IPS DF 6.9 (cell line): ENCODE measurements around the gene SMARCE1.

Source experiments
- DNase-seq: peaks from one replicate; pipeline ENCODE4 v3.0.0-alpha.2; 2013; ENCODE audit warnings: low read depth, low spot score
- H3K27ac ChIP-seq: one replicate; pipeline ENCODE4 v1.5.1; 2013; ENCODE audit warnings: low read length, control low read depth
- H3K27me3 ChIP-seq: 2 replicates; pipeline ENCODE4 v1.6.1; 2013; ENCODE audit warnings: mild to moderate bottlenecking, low read length; ENCODE audit not compliant: control insufficient read depth, insufficient read depth
- H3K36me3 ChIP-seq: 2 replicates; pipeline ENCODE4 v1.6.1; 2013; ENCODE audit warnings: low read length; ENCODE audit not compliant: control insufficient read depth, insufficient read depth
- H3K4me1 ChIP-seq: 2 replicates; pipeline ENCODE4 v1.6.1; 2013; ENCODE audit warnings: low read length; ENCODE audit not compliant: control insufficient read depth, insufficient read depth
- H3K4me3 ChIP-seq: 2 replicates; pipeline ENCODE4 v1.5.1; 2013; ENCODE audit warnings: mild to moderate bottlenecking, low read length
- H3K9me3 ChIP-seq: 2 replicates; pipeline ENCODE4 v1.6.1; 2013; ENCODE audit warnings: low read length, inconsistent platforms; ENCODE audit not compliant: control insufficient read depth, insufficient read depth
- WGBS: extraction: QIAGEN DNeasy Blood & Tissue Kit; methylation state at CpG from one replicate; pipeline ENCODE4 v1.1.7; 2013; ENCODE audit warnings: mixed read lengths, missing lambda C conversion rate; ENCODE audit not compliant: insufficient read length, insufficient coverage; 5-methylcytosine and 5-hydroxymethylcytosine counted together

Gene SMARCE1

DNA sequence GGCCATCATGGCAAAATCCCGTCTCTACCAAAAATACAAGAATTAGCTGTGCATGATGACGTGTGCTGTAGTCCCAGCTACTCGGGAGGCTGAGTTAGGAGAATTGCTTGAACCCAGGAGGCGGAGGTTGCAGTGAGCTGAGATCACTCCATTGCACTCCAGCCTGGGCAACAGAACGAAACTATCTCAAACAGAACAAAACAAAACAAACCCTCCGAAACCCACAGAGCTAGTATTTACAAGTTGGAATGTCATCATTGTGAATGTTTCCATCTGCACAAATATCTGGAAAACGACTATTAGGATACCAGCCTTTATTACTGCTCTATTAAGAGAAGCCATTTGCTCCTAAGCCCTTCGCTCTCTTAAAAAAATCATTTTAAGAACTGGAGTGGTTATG lies 26.0 kb downstream of the SMARCE1 start:
- Histone ChIP-seq H3K27ac (no peak overlapping the region), H3K27me3 (no peaks in the 10 kb centered on the region), H3K4me1 (no peaks in the 10 kb centered on the region), H3K4me3 (no peak overlapping the region), H3K9me3 (no peaks in the 10 kb centered on the region), H3K36me3 (no peaks in the 10 kb centered on the region)
- no CpG with 5 or more reads among the region's 8 CpGs for WGBS
- DNase-seq, result no peak

DNA sequence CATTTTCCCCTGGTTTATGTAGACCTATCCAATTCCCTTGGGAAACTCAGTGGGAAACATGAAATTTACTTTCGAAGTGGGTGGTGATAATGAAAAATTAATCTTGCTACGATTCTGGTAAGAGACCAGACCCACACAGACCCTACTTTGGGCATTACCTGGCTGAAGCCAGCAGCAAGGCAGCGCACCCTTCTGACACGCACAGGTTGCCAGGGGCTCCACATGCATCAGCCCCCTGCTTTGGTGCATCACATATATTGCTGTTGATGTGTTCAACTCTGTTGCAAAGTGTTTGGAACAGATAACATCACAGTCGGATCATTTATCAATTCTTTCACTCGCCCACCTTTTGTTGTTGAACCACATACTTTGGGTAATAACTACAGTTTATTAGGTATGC lies 26.6 kb downstream of the SMARCE1 start:
- no CpG with 5 or more reads among the region's 6 CpGs for WGBS

DNA sequence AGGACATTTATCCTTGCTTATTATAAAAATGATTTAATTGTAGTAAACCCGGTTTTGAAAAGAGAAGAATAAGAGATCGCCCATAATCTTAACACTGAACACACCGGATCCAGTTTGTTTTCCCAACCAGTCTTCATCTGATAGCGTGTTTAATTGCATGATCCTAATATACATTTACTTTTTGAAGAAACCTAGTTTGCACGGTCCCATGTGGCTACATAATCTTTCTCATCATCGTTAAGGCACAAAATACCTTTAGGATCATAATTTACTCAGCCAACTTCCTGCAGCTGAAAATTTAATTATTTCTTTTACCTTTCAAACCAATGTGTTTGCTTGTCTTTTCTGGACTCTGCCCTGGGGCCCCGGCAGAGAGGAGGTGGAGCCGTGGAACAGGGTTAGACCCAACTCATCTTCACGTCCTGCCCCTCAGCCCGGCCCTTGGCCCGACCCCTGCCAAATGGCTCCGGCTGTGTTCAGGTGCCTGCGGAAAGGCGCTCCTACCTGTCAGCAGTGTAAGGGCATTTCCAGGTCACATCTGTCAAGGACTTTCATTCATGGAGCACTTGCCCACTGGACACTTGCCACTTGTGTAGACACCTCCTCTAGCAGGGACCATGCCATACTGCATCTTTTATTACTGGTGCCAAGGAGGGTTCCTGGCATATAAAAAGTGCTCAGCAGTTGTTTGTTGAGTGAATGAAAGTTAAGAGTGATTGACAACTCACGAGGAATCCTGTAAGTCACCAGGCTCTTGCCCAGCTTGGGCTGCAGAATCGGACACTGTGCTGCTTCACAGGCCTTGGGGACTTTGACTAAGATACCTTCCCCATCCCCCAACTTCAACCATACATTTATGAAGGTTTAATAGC lies 28.6 kb downstream of the SMARCE1 start:
- H3K4me3 ChIP-seq, result no peak overlapping the region
- no peaks in the 10 kb centered on the region for H3K9me3 ChIP-seq
- H3K4me1 ChIP-seq, result 0 out of 2 replicates have a peak, but pooled peaks cover 1% of the 10 kb centered on the region
- H3K27ac ChIP-seq, result no peak overlapping the region
- H3K27me3 ChIP-seq, result no peaks in the 10 kb centered on the region
- no CpG with 5 or more reads among the region's 16 CpGs for WGBS
- no peak for DNase-seq
- no peaks in the 10 kb centered on the region for H3K36me3 ChIP-seq

More for the DNA sequence above, 26.6 kb downstream of the SMARCE1 start:
- DNase-seq, result no peak
- H3K27ac ChIP-seq, result no peak overlapping the region
- no peak overlapping the region for H3K4me3 ChIP-seq
- H3K9me3 ChIP-seq, result no peaks in the 10 kb centered on the region
- no peaks in the 10 kb centered on the region for H3K27me3 ChIP-seq
- no peaks in the 10 kb centered on the region for H3K36me3 ChIP-seq
- H3K4me1 ChIP-seq, result 0 out of 2 replicates have a peak, but pooled peaks cover under 1% of the 10 kb centered on the region

DNA sequence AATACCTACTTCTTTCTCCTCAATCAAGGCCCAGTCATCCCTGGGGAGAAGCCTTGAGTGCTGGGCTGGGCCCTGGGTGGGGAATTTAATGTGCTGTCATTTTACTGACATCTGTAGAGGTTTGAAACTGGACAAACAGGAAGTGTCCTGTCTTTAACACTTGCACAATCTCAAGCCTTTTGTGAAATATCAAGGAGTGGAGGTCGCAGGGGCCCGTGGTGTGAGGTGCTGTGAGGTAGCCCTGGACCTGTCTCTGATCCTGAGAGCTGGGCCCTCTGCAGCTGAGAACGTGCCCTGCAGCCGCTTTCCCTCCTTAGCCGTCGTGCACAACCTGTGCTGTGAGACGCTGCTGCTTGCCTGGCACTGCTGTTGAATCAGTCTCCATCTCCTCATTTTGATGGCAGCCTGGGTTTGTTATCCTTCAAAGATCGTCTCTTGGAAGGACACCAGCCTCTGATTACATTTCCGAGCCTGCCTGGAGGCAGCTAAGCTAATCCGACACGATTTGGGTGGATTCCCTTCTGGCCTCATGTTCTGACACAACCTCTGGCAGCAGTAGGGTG lies 29.9 kb downstream of the SMARCE1 start:
- Histone ChIP-seq H3K9me3 (no peaks in the 10 kb centered on the region), H3K27ac (no peak overlapping the region), H3K36me3 (no peaks in the 10 kb centered on the region), H3K4me3 (no peak overlapping the region), H3K4me1 (0 out of 2 replicates have a peak, but pooled peaks cover 1% of the 10 kb centered on the region), H3K27me3 (no peaks in the 10 kb centered on the region)
- WGBS, result no CpG with 5 or more reads among the region's 11 CpGs
- no peak for DNase-seq

DNA sequence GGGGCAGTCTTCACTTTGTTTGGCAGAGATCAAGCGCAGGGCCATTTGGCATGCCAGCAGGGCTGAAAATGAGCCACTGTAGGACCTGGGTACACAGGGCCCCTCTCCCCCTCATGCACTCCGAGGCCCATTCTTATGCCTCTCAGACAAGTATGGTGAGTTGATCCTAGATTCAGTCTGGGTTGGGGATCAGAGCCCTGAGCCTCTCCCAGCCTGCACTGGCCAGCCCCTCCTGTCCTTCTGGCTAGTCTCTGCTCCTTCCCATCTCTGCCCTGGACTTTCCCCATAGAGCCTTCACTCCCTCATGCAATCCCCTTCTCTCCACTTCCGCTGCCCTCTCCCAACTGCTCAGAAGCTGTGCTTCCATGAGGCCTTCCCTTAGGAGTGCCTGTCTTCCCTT lies 31.0 kb downstream of the SMARCE1 start:
- H3K27me3 ChIP-seq, result no peaks in the 10 kb centered on the region
- no CpG with 5 or more reads among the region's 3 CpGs for WGBS
- H3K9me3 ChIP-seq, result no peaks in the 10 kb centered on the region
- no peaks in the 10 kb centered on the region for H3K36me3 ChIP-seq
- 0 out of 2 replicates have a peak, but pooled peaks cover 1% of the 10 kb centered on the region for H3K4me1 ChIP-seq
- no peak overlapping the region for H3K27ac ChIP-seq
- H3K4me3 ChIP-seq, result no peak overlapping the region
- no peak for DNase-seq

DNA sequence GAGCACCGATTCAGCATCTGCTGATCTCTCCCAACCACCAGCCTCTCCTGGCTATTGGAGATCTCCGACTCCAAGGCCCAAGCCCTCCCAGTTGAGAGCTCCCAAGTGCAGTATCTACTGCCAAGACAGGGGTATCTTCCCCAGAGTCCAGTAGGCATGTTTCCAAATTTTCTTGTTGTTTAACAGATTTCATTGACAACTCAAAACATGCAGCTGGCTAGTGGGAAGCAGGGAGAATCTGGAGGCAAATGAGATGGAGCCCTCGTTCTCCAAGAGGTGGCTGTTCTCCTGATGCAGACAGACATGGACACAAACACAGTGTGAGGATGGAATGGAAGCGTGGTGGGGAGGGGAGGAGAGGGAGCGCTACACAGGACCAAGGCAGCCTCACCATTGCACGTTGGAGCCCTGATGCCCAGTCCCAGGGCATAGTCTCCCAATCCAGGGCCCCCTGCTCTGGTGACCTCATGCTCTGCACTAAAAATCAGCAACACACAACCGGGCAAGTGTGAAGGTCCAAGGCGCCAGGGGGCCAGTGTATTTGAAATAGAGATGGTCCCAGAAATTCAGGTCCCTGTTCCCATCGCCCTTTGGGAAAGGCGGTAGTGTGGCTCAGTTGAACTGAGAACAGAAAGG lies 31.7 kb downstream of the SMARCE1 start:
- Histone ChIP-seq H3K4me1 (0 out of 2 replicates have a peak, but pooled peaks cover 1% of the 10 kb centered on the region), H3K9me3 (no peaks in the 10 kb centered on the region), H3K27ac (no peak overlapping the region), H3K36me3 (no peaks in the 10 kb centered on the region), H3K4me3 (no peak overlapping the region), H3K27me3 (no peaks in the 10 kb centered on the region)
- WGBS, result no CpG with 5 or more reads among the region's 10 CpGs
- no peak for DNase-seq

DNA sequence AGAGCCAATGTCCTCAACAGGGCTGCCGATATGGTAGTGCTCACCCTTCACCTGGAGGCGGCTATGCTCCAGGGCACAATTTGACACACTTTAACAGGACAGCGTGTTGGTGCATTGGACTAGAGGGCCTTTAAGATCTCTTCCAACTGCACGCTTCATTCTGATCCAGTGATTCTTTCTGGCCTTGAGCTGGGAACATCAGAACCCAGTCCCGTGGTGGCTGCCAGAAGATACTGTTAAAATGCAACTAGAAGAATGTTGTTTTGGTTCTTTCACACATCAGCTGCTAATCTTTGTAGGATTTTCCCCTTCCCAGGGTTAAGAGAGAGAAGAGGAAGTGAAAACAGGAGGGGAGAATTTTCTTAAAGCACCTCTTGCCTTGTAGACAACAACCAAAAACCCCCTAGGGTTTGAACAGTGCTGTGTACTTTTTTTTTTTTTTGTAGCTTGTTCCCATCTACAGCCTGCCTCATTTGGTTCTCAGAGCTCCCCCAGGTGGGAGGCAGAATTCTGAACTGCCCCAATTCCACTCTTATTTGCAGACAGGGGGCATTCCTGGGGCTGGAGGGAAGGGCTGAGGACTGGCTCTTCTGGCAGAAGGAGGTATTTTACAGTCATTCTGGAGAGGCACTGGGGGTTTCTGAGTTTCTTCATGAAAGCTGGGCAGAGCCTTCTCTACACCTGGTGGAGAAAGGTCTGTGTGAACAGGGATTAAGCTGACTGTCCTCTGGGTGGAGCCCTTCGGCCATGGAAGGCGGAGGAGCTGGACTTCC lies 32.4 kb downstream of the SMARCE1 start:
- no CpG with 5 or more reads among the region's 7 CpGs for WGBS
- DNase-seq, result peak; percentile 72
- Histone ChIP-seq H3K4me1 (0 out of 2 replicates have a peak, but pooled peaks cover 1% of the 10 kb centered on the region), H3K27ac (no peak overlapping the region), H3K4me3 (no peak overlapping the region), H3K9me3 (no peaks in the 10 kb centered on the region), H3K36me3 (no peaks in the 10 kb centered on the region), H3K27me3 (no peaks in the 10 kb centered on the region)

DNA sequence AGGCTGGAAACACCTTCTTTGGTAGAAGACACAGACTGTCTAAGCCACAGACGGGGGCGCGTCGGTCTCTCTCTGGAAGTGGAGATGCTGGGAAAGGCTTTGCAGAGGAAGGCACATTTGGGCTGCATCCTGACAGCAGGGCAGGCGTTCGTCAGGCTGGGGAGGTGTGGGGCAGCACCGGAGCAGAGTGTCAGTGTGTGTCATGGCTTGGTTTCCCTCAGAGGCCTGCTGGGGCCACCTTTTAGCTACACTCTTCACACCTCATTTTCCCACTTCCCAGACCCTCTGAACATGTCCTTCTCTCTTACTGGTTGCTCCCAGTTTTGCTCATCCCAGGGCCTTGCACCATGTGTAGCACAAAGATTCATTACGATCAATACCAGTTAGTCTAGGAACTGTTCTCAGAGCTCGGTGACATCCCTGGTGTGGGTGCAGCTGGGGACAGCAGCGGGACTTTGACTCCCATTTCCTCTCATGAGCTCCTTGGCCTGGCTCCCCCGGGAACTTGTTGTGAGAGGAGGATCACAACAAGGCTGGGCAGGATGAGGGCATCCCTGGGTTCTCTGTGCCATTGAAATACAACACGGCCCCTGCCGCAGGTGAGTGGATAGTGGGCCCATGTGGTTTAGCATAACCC lies 33.1 kb downstream of the SMARCE1 start:
- H3K27me3 ChIP-seq, result no peaks in the 10 kb centered on the region
- WGBS, result no CpG with 5 or more reads among the region's 13 CpGs
- no peak overlapping the region for H3K4me3 ChIP-seq
- no peak overlapping the region for H3K27ac ChIP-seq
- 0 out of 2 replicates have a peak, but pooled peaks cover 1% of the 10 kb centered on the region for H3K4me1 ChIP-seq
- no peaks in the 10 kb centered on the region for H3K36me3 ChIP-seq
- no peak for DNase-seq
- H3K9me3 ChIP-seq, result no peaks in the 10 kb centered on the region

DNA sequence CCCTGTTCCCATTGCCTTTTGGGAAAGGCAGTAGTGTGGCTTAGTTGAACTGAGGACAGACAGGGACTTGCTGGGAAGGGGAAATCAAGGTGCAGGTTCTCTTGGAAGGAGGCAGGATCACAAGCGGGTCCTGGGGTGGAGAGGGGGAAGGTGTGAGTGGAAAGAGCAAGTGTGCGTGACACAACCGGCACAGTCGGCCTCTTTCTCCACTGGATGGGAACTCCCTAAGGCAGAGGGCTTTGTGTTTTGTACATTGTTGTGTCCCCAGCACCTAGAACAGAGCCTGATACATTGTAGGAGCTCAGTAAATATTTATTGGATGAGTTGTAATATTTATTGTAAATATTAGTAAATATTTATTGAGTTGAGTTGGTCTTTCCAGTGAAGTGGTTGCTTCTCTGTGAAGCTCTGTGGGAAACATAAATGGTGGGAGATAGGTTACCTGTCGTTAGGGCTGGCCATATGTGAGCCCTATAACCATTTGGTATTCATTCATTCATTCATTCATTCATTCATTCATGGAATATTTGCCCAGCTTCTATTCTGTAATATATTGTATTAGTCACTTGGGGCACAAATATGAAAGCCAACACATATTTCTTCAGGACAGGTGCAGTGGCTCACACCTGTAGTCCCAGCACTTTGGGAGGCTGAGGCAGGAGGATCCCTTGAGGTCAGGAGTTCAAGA lies 34.0 kb downstream of the SMARCE1 start:
- no CpG with 5 or more reads among the region's 5 CpGs for WGBS
- no peaks in the 10 kb centered on the region for H3K36me3 ChIP-seq

More for the DNA sequence above, 34.0 kb downstream of the SMARCE1 start:
- no peak for DNase-seq
- Histone ChIP-seq H3K4me3 (no peak overlapping the region), H3K27me3 (no peaks in the 10 kb centered on the region), H3K4me1 (0 out of 2 replicates have a peak, but pooled peaks cover 1% of the 10 kb centered on the region), H3K27ac (no peak overlapping the region), H3K9me3 (no peaks in the 10 kb centered on the region)
